ENCODE data around the gene ADAMTS12.

Gene ADAMTS12

GRCh38 chr5:33639474-33639873, 252.3 kb downstream of the ADAMTS12 start:
- DNase-seq, result no peak

- no peak for DNase-seq
These were observed 254.8 kb downstream of the ADAMTS12 start for GRCh38 chr5:33637011-33637410.

- no peak for DNase-seq
These were observed 256.2 kb downstream of the ADAMTS12 start for GRCh38 chr5:33635582-33635981.

- DNase-seq, result no peak
These were observed 258.1 kb downstream of the ADAMTS12 start for GRCh38 chr5:33633699-33634098.

- no peak for DNase-seq
These were observed 260.0 kb downstream of the ADAMTS12 start for GRCh38 chr5:33631786-33632185.

GRCh38 chr5:33631139-33631538, 260.7 kb downstream of the ADAMTS12 start:
- DNase-seq, result no peak

GRCh38 chr5:33629999-33630398, 261.8 kb downstream of the ADAMTS12 start:
- DNase-seq, result no peak

- no peak for DNase-seq
These were observed 263.0 kb downstream of the ADAMTS12 start for GRCh38 chr5:33628796-33629195.

GRCh38 chr5:33621514-33621913, 270.3 kb downstream of the ADAMTS12 start:
- DNase-seq, result no peak

GRCh38 chr5:33614039-33614438, 277.8 kb downstream of the ADAMTS12 start:
- no peak for DNase-seq

GRCh38 chr5:33612386-33612785, 279.4 kb downstream of the ADAMTS12 start:
- no peak for DNase-seq

- DNase-seq, result no peak
These were observed 279.9 kb downstream of the ADAMTS12 start for GRCh38 chr5:33611877-33612276.

GRCh38 chr5:33608344-33609041, 283.3 kb downstream of the ADAMTS12 start:
- DNase-seq, result no peak

- no peak for DNase-seq
These were observed 287.3 kb downstream of the ADAMTS12 start for GRCh38 chr5:33604503-33604902.

GRCh38 chr5:33601881-33602280, 289.9 kb downstream of the ADAMTS12 start:
- DNase-seq, result no peak

GRCh38 chr5:33595303-33595702, 296.5 kb downstream of the ADAMTS12 start:
- no peak for DNase-seq

- no peak for DNase-seq
These were observed 297.8 kb downstream of the ADAMTS12 start for GRCh38 chr5:33594006-33594405.

GRCh38 chr5:33592245-33592644, 299.5 kb downstream of the ADAMTS12 start:
- DNase-seq, result no peak

- DNase-seq, result no peak
These were observed 303.0 kb downstream of the ADAMTS12 start for GRCh38 chr5:33588654-33589372.

GRCh38 chr5:33583332-33583731, 308.5 kb downstream of the ADAMTS12 start:
- no peak for DNase-seq

GRCh38 chr5:33582417-33582816, 309.4 kb downstream of the ADAMTS12 start:
- DNase-seq, result no peak

GRCh38 chr5:33579789-33580188, 312.0 kb downstream of the ADAMTS12 start:
- DNase-seq, result no peak

GRCh38 chr5:33579152-33579551, 312.6 kb downstream of the ADAMTS12 start:
- DNase-seq, result no peak

- no peak for DNase-seq
These were observed 314.8 kb downstream of the ADAMTS12 start for GRCh38 chr5:33576726-33577590.

Measured in NCI-H2227 treated with DMSO at 0.1 percent for 48 hours (cell line).